Keratinocyte (primary cell): ENCODE results near the gene SLC38A1. TPM values are rescaled to one million over a fixed set of nuclear protein-coding genes. Genes with fewer than 3 reads are reported as not detected.
"Not testable (repeated sequence)": the region's sequence is repeated elsewhere in the genome, so short reads cannot be mapped to it uniquely, and the experiment has no call there.

Experiments used
- DNase-seq: peaks from one replicate; pipeline ENCODE4 v3.0.0-alpha.2; 2011; ENCODE audit warnings: low read depth, missing footprints, low spot score
- FAIRE-seq: peaks from 2 replicates; lab custom pipeline; 2011; peaks lifted over from hg19 to GRCh38; lab: Jason Lieb, UNC
- H2AFZ ChIP-seq: 2 replicates; pipeline ENCODE4 v1.6.0; 2012; ENCODE audit warnings: low read length, control low read depth, inconsistent platforms; ENCODE audit not compliant: control insufficient read depth
- H3K27ac ChIP-seq: 2 replicates; pipeline ENCODE4 v1.5.1; 2011; ENCODE audit warnings: low read length; ENCODE audit not compliant: control insufficient read depth, insufficient read depth
- H3K27me3 ChIP-seq: 3 replicates; pipeline ENCODE4 v1.6.0; 2011; ENCODE audit warnings: low read length; ENCODE audit not compliant: control insufficient read depth, insufficient read depth; ENCODE audit errors: extremely low read depth
- H3K36me3 ChIP-seq, 2 experiments: 2 replicates in 1 of 2; 3 replicates in 1 of 2; pipeline ENCODE4 v1.5.1; 2011; ENCODE audit warnings: low read length in 2 of 2, mild to moderate bottlenecking in 1 of 2; ENCODE audit not compliant: control insufficient read depth in 2 of 2, insufficient read depth in 2 of 2; ENCODE audit errors: extremely low read depth in 1 of 2
- H3K4me1 ChIP-seq: 3 replicates; pipeline ENCODE4 v1.5.1; 2011; ENCODE audit warnings: low read length; ENCODE audit not compliant: control insufficient read depth, insufficient read depth; ENCODE audit errors: extremely low read depth
- H3K4me2 ChIP-seq: 3 replicates; pipeline ENCODE4 v1.6.0; 2011; ENCODE audit warnings: low read depth, low read length; ENCODE audit not compliant: control insufficient read depth, insufficient read depth; ENCODE audit errors: extremely low read depth
- H3K4me3 ChIP-seq, 3 experiments: fragments of 200-600 bp in 1 of 3; sonication (generic) in 1 of 3; 2 replicates in 2 of 3; 3 replicates in 1 of 3; pipeline ENCODE4 v1.5.1; 2011 to 2016; ENCODE audit warnings: low read length in 3 of 3, mild to moderate bottlenecking in 3 of 3, control low read depth in 2 of 3, inconsistent platforms in 1 of 3, low read depth in 1 of 3, mixed read lengths in 1 of 3, mixed run types in 1 of 3, moderate library complexity in 1 of 3; ENCODE audit not compliant: control insufficient read depth in 2 of 3, insufficient read depth in 2 of 3; ENCODE audit errors: extremely low read depth in 1 of 3
- H3K79me2 ChIP-seq: 2 replicates; pipeline ENCODE4 v1.6.0; 2012; ENCODE audit warnings: low read length; ENCODE audit not compliant: control insufficient read depth, insufficient read depth
- H3K9ac ChIP-seq: 3 replicates; pipeline ENCODE4 v1.6.0; 2011; ENCODE audit warnings: low read length; ENCODE audit not compliant: control insufficient read depth, insufficient read depth; ENCODE audit errors: extremely low read depth
- H3K9me1 ChIP-seq: 3 replicates; pipeline ENCODE4 v1.6.0; 2011; ENCODE audit warnings: low read length; ENCODE audit not compliant: control insufficient read depth, insufficient read depth; ENCODE audit errors: extremely low read depth
- H3K9me3 ChIP-seq: 2 replicates; pipeline ENCODE4 v1.5.1; 2012; ENCODE audit warnings: low read depth, low read length; ENCODE audit not compliant: control insufficient read depth
- H4K20me1 ChIP-seq: 3 replicates; pipeline ENCODE4 v1.6.0; 2011; ENCODE audit warnings: low read length; ENCODE audit not compliant: control insufficient read depth, insufficient read depth; ENCODE audit errors: extremely low read depth
- CTCF ChIP-seq, 3 experiments: IDR thresholded peaks in 1 of 3; conservative IDR thresholded peaks in 1 of 3; optimal IDR thresholded peaks in 1 of 3; 2 replicates in 2 of 3; 3 replicates in 1 of 3; pipeline versions ENCODE3 to v1.5.1; 2011; ENCODE audit warnings: low read length in 3 of 3, mild to moderate bottlenecking in 3 of 3, moderate library complexity in 2 of 3, control low read depth in 1 of 3, inconsistent platforms in 1 of 3; ENCODE audit not compliant: insufficient read depth in 2 of 3; ENCODE audit errors: extremely low read depth in 1 of 3
- EZH2 ChIP-seq: IDR thresholded peaks from one replicate; pipeline ENCODE4 v1.6.1; 2012; ENCODE audit warnings: inconsistent platforms, mild to moderate bottlenecking, low read length, moderate library complexity
- dilution Hi-C: fragments of 300-500 bp; cut with MboI; formaldehyde crosslinking; loops from one replicate; pipeline ENCODE4 v1.7.0; 2020; ENCODE audit warnings: low sequenced_read_pairs; ENCODE audit not compliant: extremely low pct_ligation_motif_present
- polyA plus RNA-seq, 5 experiments: library from polyadenylated mRNA; depleted of rRNA in 3 of 5; stranded (reverse) in 3 of 5; stranded (forward) in 1 of 5; unstranded in 1 of 5; fragments of >200 nt; gene quantifications; 1 replicate in 1 of 5; 2 replicates in 3 of 5; 3 replicates in 1 of 5; pipeline versions ENCODE4 v1.2.1 to v1.2.3, GENCODE V29; 2011 to 2012; ENCODE audit warnings: missing spikeins in 2 of 5, low read depth in 1 of 5, low replicate concordance in 1 of 5

The SLC38A1 gene
- polyA plus RNA-seq, 1 donor (not counting 4 experiments of a cell fraction or from before 2014, with no cell fraction given), result 134 TPM

DNA sequence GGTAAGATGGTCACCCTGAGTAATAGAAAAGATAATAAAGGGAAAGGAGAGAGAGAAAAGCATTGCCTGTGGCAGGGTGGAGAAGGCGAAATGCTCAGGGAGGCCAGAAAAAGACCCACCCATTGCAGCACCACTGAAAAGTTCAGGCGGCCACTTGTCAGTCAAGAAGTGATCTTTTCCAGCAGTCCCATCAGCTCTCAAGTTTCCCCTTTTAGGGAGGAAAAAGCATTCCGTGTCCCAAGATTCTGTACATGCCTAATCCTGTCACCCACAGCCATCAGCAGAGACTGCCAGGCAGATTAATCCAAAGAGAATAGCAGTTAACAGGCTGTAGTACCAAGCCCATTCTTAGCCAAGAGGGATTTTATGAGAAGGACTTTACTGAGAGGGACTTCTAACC lies 11.9 kb downstream of the SLC38A1 start:
- H3K36me3 ChIP-seq, result peaks cover 6 to 27% of the 10 kb centered on the region in 2 experiments
- H3K27ac ChIP-seq, result no peak overlapping the region
- no peak overlapping the region for H2AFZ ChIP-seq
- H3K9me3 ChIP-seq, result no peaks in the 10 kb centered on the region
- peaks cover 34% of the 10 kb centered on the region for H3K4me1 ChIP-seq
- no peak overlapping the region for H3K9ac ChIP-seq
- peaks cover 2% of the 10 kb centered on the region for H3K9me1 ChIP-seq
- H3K79me2 ChIP-seq, result peaks cover 98% of the 10 kb centered on the region
- dilution Hi-C loops, result no loop called here
- peaks cover 33% of the 10 kb centered on the region for H4K20me1 ChIP-seq
- no peaks in the 10 kb centered on the region for H3K27me3 ChIP-seq
- no peak overlapping the region for H3K4me3 ChIP-seq
- DNase-seq (no peak), FAIRE-seq (no peak)
- H3K4me2 ChIP-seq, result no peak overlapping the region
- no peak for TF ChIP-seq EZH2
- TF ChIP-seq CTCF (optimal IDR thresholded peaks at IDR 0.05 in 1 of 3, IDR thresholded peaks at IDR 0.05 in 1 of 3, conservative IDR thresholded peaks at IDR 0.05 in 1 of 3; ENCODE audit: extremely low read depth in 1 of 3, insufficient read depth in 2 of 3, low read length in 3 of 3), result no peak

DNA sequence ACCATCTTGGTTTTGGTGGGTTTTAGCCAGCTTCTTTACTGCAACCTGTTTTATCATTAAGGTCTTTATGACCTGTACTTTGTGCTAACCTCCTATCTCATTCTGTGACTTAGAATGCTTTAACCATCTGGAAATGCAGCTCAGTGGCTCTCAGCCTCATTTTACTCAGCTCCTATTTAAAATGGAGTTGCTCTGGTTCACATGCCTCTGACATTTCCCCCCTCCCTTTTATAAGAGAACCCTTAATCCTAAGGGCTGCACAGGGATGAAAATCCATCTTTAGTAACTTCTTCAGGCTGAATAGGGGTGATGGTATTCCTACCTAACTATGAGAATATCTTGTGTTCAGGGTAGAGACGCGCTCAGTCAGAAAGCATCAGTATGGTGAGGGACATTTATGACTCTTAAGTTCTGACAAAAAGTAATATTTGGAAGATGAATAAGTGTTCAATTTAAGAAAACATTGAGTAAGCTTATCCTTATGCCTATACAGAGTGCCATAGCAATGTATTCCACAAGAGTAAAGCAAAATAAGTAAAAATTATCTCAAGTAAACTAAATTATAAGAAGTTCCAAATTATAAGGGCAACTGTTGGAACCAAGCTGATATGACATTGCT lies 15.2 kb downstream of the SLC38A1 start:
- peaks cover 12% of the 10 kb centered on the region for H3K4me1 ChIP-seq
- no peak overlapping the region for H2AFZ ChIP-seq
- H3K9ac ChIP-seq, result no peak overlapping the region
- H3K4me2 ChIP-seq, result no peak overlapping the region
- TF ChIP-seq EZH2 (no peak), CTCF (optimal IDR thresholded peaks at IDR 0.05 in 1 of 3, IDR thresholded peaks at IDR 0.05 in 1 of 3, conservative IDR thresholded peaks at IDR 0.05 in 1 of 3; ENCODE audit: extremely low read depth in 1 of 3, insufficient read depth in 2 of 3, low read length in 3 of 3) (no peak)
- FAIRE-seq (no peak), DNase-seq (no peak)
- peaks cover 6 to 18% of the 10 kb centered on the region in 2 experiments for H3K36me3 ChIP-seq
- H4K20me1 ChIP-seq, result peaks cover 17% of the 10 kb centered on the region
- no peak overlapping the region for H3K27ac ChIP-seq
- no peaks in the 10 kb centered on the region for H3K9me1 ChIP-seq
- no peaks in the 10 kb centered on the region for H3K27me3 ChIP-seq
- H3K9me3 ChIP-seq, result no peaks in the 10 kb centered on the region
- H3K79me2 ChIP-seq, result peaks cover 96% of the 10 kb centered on the region
- no peak overlapping the region for H3K4me3 ChIP-seq
- dilution Hi-C loops, result no loop called here

DNA sequence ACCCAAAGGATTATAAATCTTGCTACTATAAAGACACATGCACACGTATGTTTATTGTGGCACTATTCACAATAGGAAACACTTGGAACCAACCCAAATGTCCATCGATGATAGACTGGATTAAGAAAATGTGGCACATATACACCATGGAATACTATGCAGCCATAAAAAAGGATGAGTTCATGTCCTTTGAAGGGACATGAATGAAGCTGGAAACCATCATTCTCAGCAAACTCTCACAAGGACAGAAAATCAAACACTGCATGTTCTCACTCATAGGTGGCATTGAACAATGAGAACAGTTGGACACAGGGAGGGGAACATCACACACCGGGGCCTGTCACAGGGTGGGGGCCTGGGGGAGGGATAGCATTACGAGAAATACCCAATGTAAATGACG lies 16.8 kb downstream of the SLC38A1 start:
- H4K20me1 ChIP-seq, H3K4me2 ChIP-seq, dilution Hi-C loops, FAIRE-seq, H3K4me3 ChIP-seq, H3K9me3 ChIP-seq, H3K9ac ChIP-seq, DNase-seq, H3K27me3 ChIP-seq, H3K9me1 ChIP-seq, H3K27ac ChIP-seq, H2AFZ ChIP-seq, H3K4me1 ChIP-seq, H3K36me3 ChIP-seq: not testable (repeated sequence)
- H3K79me2 ChIP-seq, result peaks cover 93% of the 10 kb centered on the region

- Histone ChIP-seq H4K20me1 (peaks cover 10% of the 10 kb centered on the region), H3K36me3 (peaks cover 6 to 13% of the 10 kb centered on the region in 2 experiments), H3K79me2 (peaks cover 93% of the 10 kb centered on the region)
- H3K4me2 ChIP-seq, dilution Hi-C loops, FAIRE-seq, DNase-seq, H3K4me3 ChIP-seq, H3K9me3 ChIP-seq, H3K4me1 ChIP-seq, H3K9ac ChIP-seq, H3K27ac ChIP-seq, H3K27me3 ChIP-seq, H2AFZ ChIP-seq, H3K9me1 ChIP-seq: not testable (repeated sequence)
Measured at GRCh38 chr12:46249960-46250359, 18.9 kb downstream of the SLC38A1 start.
